KMS-11 (cell line): ENCODE measurements around the gene AGAP1.

Experiments
- H2AFZ ChIP-seq: fragments of 200-600 bp; sonication (generic); 2 replicates; pipeline ENCODE4 v1.6.1; 2016; ENCODE audit warnings: antibody characterized with exemption, mixed run types, low read depth
- H3K27ac ChIP-seq: fragments of 200-600 bp; sonication (generic); 2 replicates; pipeline ENCODE4 v1.6.1; 2016; ENCODE audit warnings: mild to moderate bottlenecking, mixed run types
- H3K27me3 ChIP-seq: fragments of 200-600 bp; sonication (generic); 2 replicates; pipeline ENCODE4 v1.6.1; 2017; ENCODE audit warnings: mild to moderate bottlenecking, low read depth, mixed run types, moderate library complexity; ENCODE audit not compliant: insufficient read depth
- H3K36me3 ChIP-seq: fragments of 200-600 bp; sonication (generic); 2 replicates; pipeline ENCODE4 v1.6.1; 2017; ENCODE audit warnings: mild to moderate bottlenecking, mixed run types; ENCODE audit not compliant: insufficient read depth
- H3K4me1 ChIP-seq: fragments of 200-600 bp; sonication (generic); 2 replicates; pipeline ENCODE4 v1.6.1; 2016; ENCODE audit warnings: mild to moderate bottlenecking, low read depth, mixed run types; ENCODE audit not compliant: poor library complexity, severe bottlenecking
- H3K4me2 ChIP-seq: fragments of 200-600 bp; sonication (generic); 2 replicates; pipeline ENCODE4 v1.7.0; 2016; ENCODE audit warnings: mild to moderate bottlenecking, mixed run types
- H3K4me3 ChIP-seq: fragments of 200-600 bp; sonication (generic); IDR thresholded peaks from 2 replicates; pipeline ENCODE4 v1.6.1; 2017; ENCODE audit warnings: low read depth, low read length, mixed read lengths; ENCODE audit not compliant: insufficient read depth
- H3K79me2 ChIP-seq: fragments of 200-600 bp; sonication (generic); 2 replicates; pipeline ENCODE4 v1.6.1; 2016; ENCODE audit warnings: low read depth, mixed run types; ENCODE audit not compliant: insufficient read depth
- H3K9ac ChIP-seq: fragments of 200-600 bp; sonication (generic); 2 replicates; pipeline ENCODE4 v1.6.1; 2016; ENCODE audit warnings: mild to moderate bottlenecking, mixed run types
- H4K20me1 ChIP-seq: fragments of 200-600 bp; sonication (generic); 2 replicates; pipeline ENCODE4 v1.6.1; 2016; ENCODE audit warnings: mild to moderate bottlenecking, mixed run types; ENCODE audit not compliant: insufficient read depth
- TF ChIP-seq, protein P1 (sequence below): fragments of 200-600 bp; sonication (generic); conservative IDR thresholded peaks from 2 replicates; pipeline ENCODE4 v1.6.1; 2017; ENCODE audit warnings: low read depth, mild to moderate bottlenecking, antibody characterized with exemption, low read length, moderate library complexity, mixed read lengths

The AGAP1 gene

DNA sequence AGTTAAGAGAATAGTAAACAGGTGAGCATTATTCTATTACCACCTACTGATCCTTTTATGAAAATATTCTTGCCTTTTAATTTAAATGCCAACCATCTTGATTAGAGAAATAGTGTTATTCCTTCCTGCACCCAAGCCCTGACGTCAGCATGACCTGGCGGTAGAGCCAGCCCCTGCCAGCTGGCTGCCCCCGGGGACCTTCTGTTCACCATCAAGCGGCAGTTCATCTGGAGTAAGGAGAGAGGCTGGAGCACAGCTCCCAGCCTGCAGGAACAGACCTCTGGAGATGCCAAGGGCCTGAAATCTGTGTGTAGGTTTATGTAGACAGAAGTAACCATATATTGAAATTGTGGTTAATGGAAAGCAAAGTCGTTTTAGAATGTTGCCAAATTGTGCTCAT lies 502.6 kb downstream of the AGAP1 start:
- H3K9ac ChIP-seq = no peak overlapping the region
- H3K4me1 ChIP-seq = no peaks in the 10 kb centered on the region
- H3K36me3 ChIP-seq = no peaks in the 10 kb centered on the region
- TF ChIP-seq, protein P1, sequence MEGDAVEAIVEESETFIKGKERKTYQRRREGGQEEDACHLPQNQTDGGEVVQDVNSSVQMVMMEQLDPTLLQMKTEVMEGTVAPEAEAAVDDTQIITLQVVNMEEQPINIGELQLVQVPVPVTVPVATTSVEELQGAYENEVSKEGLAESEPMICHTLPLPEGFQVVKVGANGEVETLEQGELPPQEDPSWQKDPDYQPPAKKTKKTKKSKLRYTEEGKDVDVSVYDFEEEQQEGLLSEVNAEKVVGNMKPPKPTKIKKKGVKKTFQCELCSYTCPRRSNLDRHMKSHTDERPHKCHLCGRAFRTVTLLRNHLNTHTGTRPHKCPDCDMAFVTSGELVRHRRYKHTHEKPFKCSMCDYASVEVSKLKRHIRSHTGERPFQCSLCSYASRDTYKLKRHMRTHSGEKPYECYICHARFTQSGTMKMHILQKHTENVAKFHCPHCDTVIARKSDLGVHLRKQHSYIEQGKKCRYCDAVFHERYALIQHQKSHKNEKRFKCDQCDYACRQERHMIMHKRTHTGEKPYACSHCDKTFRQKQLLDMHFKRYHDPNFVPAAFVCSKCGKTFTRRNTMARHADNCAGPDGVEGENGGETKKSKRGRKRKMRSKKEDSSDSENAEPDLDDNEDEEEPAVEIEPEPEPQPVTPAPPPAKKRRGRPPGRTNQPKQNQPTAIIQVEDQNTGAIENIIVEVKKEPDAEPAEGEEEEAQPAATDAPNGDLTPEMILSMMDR = no peak
- H3K4me2 ChIP-seq = no peak overlapping the region
- no peak overlapping the region for H3K27ac ChIP-seq
- no peak overlapping the region for H2AFZ ChIP-seq
- H3K79me2 ChIP-seq = no peaks in the 10 kb centered on the region
- no peak overlapping the region for H3K4me3 ChIP-seq
- H3K27me3 ChIP-seq = no peaks in the 10 kb centered on the region
- H4K20me1 ChIP-seq = no peaks in the 10 kb centered on the region

DNA sequence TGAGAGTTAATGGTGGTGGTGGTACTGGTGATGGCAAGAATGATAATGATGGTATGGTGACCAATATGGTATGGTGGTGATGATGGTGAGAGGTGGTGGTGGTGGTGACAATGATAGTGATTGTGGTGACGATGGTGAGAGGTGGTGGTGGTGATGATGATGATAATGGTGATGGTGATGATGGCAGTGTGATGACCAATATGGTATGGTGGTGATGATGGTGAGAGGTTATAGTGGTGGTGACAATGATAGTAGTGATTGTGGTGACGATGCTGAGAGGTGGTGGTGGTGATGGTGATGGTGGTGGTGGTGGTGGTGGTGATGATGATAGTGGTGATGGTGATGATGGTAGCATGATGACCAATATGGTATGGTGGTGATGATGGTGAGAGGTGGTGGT lies 505.2 kb downstream of the AGAP1 start:
- no peak overlapping the region for H3K27ac ChIP-seq
- no peaks in the 10 kb centered on the region for H3K27me3 ChIP-seq
- H4K20me1 ChIP-seq = no peaks in the 10 kb centered on the region
- no peak overlapping the region for H3K4me2 ChIP-seq
- no peak overlapping the region for H3K9ac ChIP-seq
- no peak overlapping the region for H3K4me3 ChIP-seq
- H3K79me2 ChIP-seq = no peaks in the 10 kb centered on the region
- TF ChIP-seq, protein P1 = no peak
- H3K4me1 ChIP-seq = no peaks in the 10 kb centered on the region
- no peaks in the 10 kb centered on the region for H3K36me3 ChIP-seq
- H2AFZ ChIP-seq = no peak overlapping the region

DNA sequence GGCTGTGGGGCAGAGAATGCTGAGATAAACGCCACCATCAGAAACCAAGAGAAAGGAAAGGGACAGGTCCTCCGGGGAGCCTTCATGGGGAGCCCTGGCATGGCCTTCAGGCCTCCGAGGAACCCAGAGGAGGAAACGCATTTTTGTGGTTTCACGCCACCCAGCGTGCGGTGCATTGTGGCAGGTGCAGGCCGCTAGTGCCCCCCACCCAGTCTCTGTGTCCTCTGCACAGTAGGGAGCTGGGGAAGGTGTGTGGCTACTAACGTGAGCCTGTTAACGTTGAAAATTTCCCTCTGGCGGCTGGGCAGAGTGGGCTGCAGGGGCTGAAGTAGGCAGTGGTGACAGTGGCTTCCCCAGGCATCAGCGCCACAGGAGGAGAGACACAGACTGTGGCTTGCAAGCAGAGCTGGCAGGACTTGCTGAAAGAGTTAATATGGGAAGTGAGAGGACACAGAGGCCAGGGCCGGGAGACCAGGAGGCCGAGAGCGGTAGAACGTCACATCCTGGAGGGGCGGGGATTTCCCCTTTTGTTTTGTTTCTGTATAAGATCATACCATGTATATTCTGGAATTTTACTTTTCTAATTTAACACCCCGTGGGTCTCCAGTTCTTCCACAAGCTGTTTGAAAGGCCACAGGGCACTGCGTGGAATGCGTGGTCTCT lies 507.5 kb downstream of the AGAP1 start:
- no peaks in the 10 kb centered on the region for H3K36me3 ChIP-seq
- H4K20me1 ChIP-seq = no peaks in the 10 kb centered on the region
- H3K9ac ChIP-seq = no peak overlapping the region
- H3K27ac ChIP-seq = no peak overlapping the region
- TF ChIP-seq, protein P1 = no peak
- no peak overlapping the region for H3K4me2 ChIP-seq
- H3K4me3 ChIP-seq = no peak overlapping the region
- H3K79me2 ChIP-seq = no peaks in the 10 kb centered on the region
- H2AFZ ChIP-seq = no peak overlapping the region
- no peaks in the 10 kb centered on the region for H3K27me3 ChIP-seq
- H3K4me1 ChIP-seq = no peaks in the 10 kb centered on the region

DNA sequence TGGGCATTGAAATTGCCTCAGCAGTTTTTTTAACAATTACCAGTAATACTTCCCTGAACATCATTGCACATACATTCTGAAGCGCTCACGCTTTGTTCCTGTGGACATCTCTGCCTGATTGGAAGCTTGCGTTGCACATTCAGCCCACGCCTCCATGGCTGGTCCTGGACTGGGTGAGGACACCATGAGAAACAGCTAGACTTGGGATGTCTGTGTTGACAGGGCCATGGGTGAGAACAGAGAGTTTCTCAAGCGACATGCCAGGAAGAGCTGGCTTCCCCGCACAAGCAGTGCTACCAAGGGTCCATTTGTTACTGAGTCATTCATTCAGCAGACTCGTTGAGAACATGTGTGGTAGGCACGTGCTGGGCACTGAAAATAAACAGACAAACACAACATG lies 508.0 kb downstream of the AGAP1 start:
- Histone ChIP-seq H3K27ac (no peak overlapping the region), H2AFZ (no peak overlapping the region), H3K4me1 (no peaks in the 10 kb centered on the region), H4K20me1 (no peaks in the 10 kb centered on the region), H3K79me2 (no peaks in the 10 kb centered on the region), H3K9ac (no peak overlapping the region), H3K4me3 (no peak overlapping the region), H3K36me3 (no peaks in the 10 kb centered on the region), H3K27me3 (no peaks in the 10 kb centered on the region), H3K4me2 (no peak overlapping the region)
- TF ChIP-seq, protein P1 = no peak
